ENCODE data around the gene TMPRSS7. TPM values are rescaled to one million over a fixed set of nuclear protein-coding genes. Genes with fewer than 3 reads are reported as not detected.
A peak's percentile ranks its signal among the peaks of the same experiment; 100 is the strongest.

The TMPRSS7 gene
- total and polyA plus RNA-seq, 2 of the 8 experiments (the other 6 are each of a cell fraction or from before 2014, with no cell fraction given) = not detected

- Histone ChIP-seq H3K14ac (ENCODE audit: insufficient read length) (no peak overlapping the region), H2AFZ (ENCODE audit: low read length) (no peak overlapping the region), H4K91ac (replicated peaks; ENCODE audit: insufficient read length, low read length) (no peak overlapping the region), H4K8ac (ENCODE audit: extremely low read depth, insufficient read depth, low read length) (no peak overlapping the region), H3K79me1 (ENCODE audit: low read depth, low read length) (no peaks in the 10 kb centered on the region; the same call in 1 of the 2 replicates), H3K36me3 (ENCODE audit: control insufficient read depth in 2 of 4, insufficient read depth in 4 of 4, low read length in 3 of 4) (peaks cover 0 to 6% (median 1%) of the 10 kb centered on the region in 4 experiments; a peak in 2 of 8 replicates), H3K27ac (ENCODE audit: low read depth, low read length) (no peak overlapping the region), H2BK12ac (ENCODE audit: low read depth, low read length) (no peak overlapping the region), H2BK15ac (ENCODE audit: low read length) (no peak overlapping the region), H3K56ac (replicated peaks; ENCODE audit: insufficient read length, low read depth, low read length) (no peak overlapping the region), H4K5ac (ENCODE audit: insufficient read length, low read depth, low read length) (no peak overlapping the region), H3K4me1 (replicated peaks in 1 of 4; ENCODE audit: control insufficient read depth in 3 of 4, insufficient read depth in 4 of 4, low read length in 3 of 4) (peaks cover 2 to 12% (median 8%) of the 10 kb centered on the region in 4 experiments; a peak in 6 of 7 replicates), H3K79me2 (ENCODE audit: control insufficient read depth in 1 of 2, insufficient read depth in 2 of 2, low read length in 2 of 2) (peaks cover 0 to 16% of the 10 kb centered on the region in 2 experiments; a peak in 2 of 4 replicates), H3K4me3 (ENCODE audit: extremely low read depth in 1 of 4, insufficient read depth in 2 of 4, low read depth in 3 of 4, low read length in 4 of 4) (no peak overlapping the region), H2AK5ac (ENCODE audit: low read depth, low read length) (no peak overlapping the region), H3K4ac (replicated peaks; ENCODE audit: insufficient read length, low read depth, low read length) (no peak overlapping the region), H2BK5ac (ENCODE audit: low read depth, low read length) (0 out of 2 replicates have a peak overlapping the region, but pooled peaks have one; percentile 2), H3K23me2 (ENCODE audit: low read depth, low read length) (no peaks in the 10 kb centered on the region), H2BK20ac (ENCODE audit: low read length) (no peak overlapping the region), H4K20me1 (replicated peaks in 1 of 2; ENCODE audit: control insufficient read depth in 1 of 2, insufficient read depth in 2 of 2, low read length in 2 of 2) (no peaks in the 10 kb centered on the region), H3K23ac (ENCODE audit: insufficient read length) (no peak overlapping the region), H3K18ac (ENCODE audit: extremely low read depth, low read length) (no peak overlapping the region), H2BK120ac (replicated peaks; ENCODE audit: low read depth, low read length) (no peak overlapping the region), H3K9ac (replicated peaks in 1 of 4; ENCODE audit: extremely low read depth in 1 of 4, low read depth in 3 of 4, low read length in 3 of 4) (no peak overlapping the region), H3K9me3 (ENCODE audit: insufficient read depth in 2 of 2, low read depth in 1 of 2, low read length in 1 of 2) (no peaks in the 10 kb centered on the region), H3K4me2 (ENCODE audit: insufficient read depth in 1 of 2, low read depth in 2 of 2, low read length in 2 of 2) (peak overlapping the region in 1 of 2 experiments; percentile 11; a peak in 1 of 4 replicates), H3K27me3 (replicated peaks in 1 of 4; ENCODE audit: control insufficient read depth in 3 of 4, extremely low read depth in 1 of 4, insufficient read depth in 3 of 4, low read length in 3 of 4) (no peaks in the 10 kb centered on the region)
- DNase-seq (ENCODE audit: low read depth in 1 of 2, low spot score in 2 of 2) = no peak
- 76% methylated on average over 6 of the region's 6 CpGs; no CpG with 5 or more reads in 1 of the 2 experiments for WGBS, 2 experiments (ENCODE audit: extremely low coverage in 1 of 2, insufficient coverage in 1 of 2, insufficient read length in 1 of 2, insufficient replicate concordance in 2 of 2, low coverage in 1 of 2, low lambda C conversion rate in 2 of 2, missing lambda C conversion rate in 1 of 2)
- CTCF ChIA-PET (ENCODE audit: partially characterized antibody) = interaction anchor here (0.6 to 2.5 kb wide), 5 partner anchors 8 to 1610 kb away, joined by 3 to 16 read pairs (median 6); no protein-coding TSS in a partner anchor
- no peak for FAIRE-seq
- POLR2A ChIA-PET (ENCODE audit: partially characterized antibody) = no interaction called here
- no peak for TF ChIP-seq EP300 (IDR thresholded peaks at IDR 0.05; ENCODE audit: borderline replicate concordance in 1 of 2, low read depth in 2 of 2, low read length in 2 of 2)
- TF ChIP-seq CEBPB (IDR thresholded peaks at IDR 0.05; ENCODE audit: low read depth, low read length) = no peak
- no peak for TF ChIP-seq NRF1 (IDR thresholded peaks at IDR 0.05; ENCODE audit: low read depth, low read length)
- TF ChIP-seq SP4 (IDR thresholded peaks at IDR 0.05; ENCODE audit: low read length) = no peak
- no peak for TF ChIP-seq SP1 (IDR thresholded peaks at IDR 0.05; ENCODE audit: low read depth, low read length)
- no peak for TF ChIP-seq SIX5 (IDR thresholded peaks at IDR 0.05; ENCODE audit: low read depth, low read length)
- TF ChIP-seq KDM4A (IDR thresholded peaks at IDR 0.05; ENCODE audit: low read depth, low read length, severe bottlenecking) = no peak
- no peak for TF ChIP-seq CBX5 (IDR thresholded peaks at IDR 0.05; ENCODE audit: low read depth, low read length)
- TF ChIP-seq CBX8 (IDR thresholded peaks at IDR 0.05; ENCODE audit: borderline replicate concordance, low read depth, low read length) = no peak
- no peak for TF ChIP-seq CHD2 (IDR thresholded peaks at IDR 0.05; ENCODE audit: low read length)
- no peak for TF ChIP-seq RNF2 (IDR thresholded peaks at IDR 0.05; ENCODE audit: borderline replicate concordance, low read depth, low read length, missing control alignments, poor library complexity, severe bottlenecking)
Observed at GRCh38 chr3:112092496-112093179, 58.1 kb downstream of the TMPRSS7 start.
